ENCODE data around the gene TNFSF13. TPM values are rescaled to one million over a fixed set of nuclear protein-coding genes. Genes with fewer than 3 reads are reported as not detected.

The TNFSF13 gene
- polyA plus RNA-seq, 6 donors from 2014 or later = 32.2 to 43.1 (median 38.5) TPM

GRCh38 chr17:7573324-7574080, 15.0 kb downstream of the TNFSF13 start:
- Mint-ChIP-seq H3K27me3 (no peaks in the 10 kb centered on the region), H3K4me3 (peak overlapping the region; percentile 95 to 100 (median 98)), H3K36me3 (peaks cover 15 to 17% of the 10 kb centered on the region in 2 donors), H3K9me3 (peaks cover 0 to 1% (median 0%) of the 10 kb centered on the region in 7 donors), H3K4me1 (peaks cover 24 to 56% (median 41%) of the 10 kb centered on the region in 3 donors), H3K27ac (peak overlapping the region; percentile 99 to 100 (median 99))
- peak; percentile 88 for DNase-seq
- peak; percentile 44 to 47 for ATAC-seq (ENCODE audit: low read depth in 2 of 2)

GRCh38 chr17:7574176-7574953, 15.8 kb downstream of the TNFSF13 start:
- DNase-seq (no peak), ATAC-seq (ENCODE audit: low read depth in 2 of 2) (no peak)
- Mint-ChIP-seq H3K4me3 (peak overlapping the region; percentile 95 to 100 (median 98)), H3K27ac (peak overlapping the region; percentile 70 to 100 (median 99)), H3K27me3 (no peaks in the 10 kb centered on the region), H3K9me3 (peaks cover 0 to 1% (median 0%) of the 10 kb centered on the region in 7 donors), H3K4me1 (peaks cover 32 to 64% (median 50%) of the 10 kb centered on the region in 3 donors), H3K36me3 (peaks cover 15 to 17% of the 10 kb centered on the region in 2 donors)

DNA sequence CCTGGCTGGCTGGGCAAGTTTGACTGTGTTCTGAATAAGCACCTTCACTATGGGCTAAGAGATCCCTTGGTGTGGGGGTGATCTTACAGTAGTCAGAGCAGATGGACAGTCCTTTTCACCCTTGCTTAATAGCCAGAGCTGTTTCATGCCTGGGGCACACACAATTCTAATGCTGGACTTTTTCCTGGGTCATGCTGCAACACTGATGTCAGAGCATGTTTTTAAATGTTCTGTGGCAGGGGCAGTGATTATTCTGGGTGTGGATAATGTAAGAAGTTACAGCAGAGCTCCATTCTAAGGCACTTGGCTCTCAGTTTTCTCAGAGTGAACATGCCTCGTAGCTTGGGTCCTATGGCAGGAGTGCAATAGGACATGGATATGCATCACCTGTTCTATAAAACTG, 16.9 kb downstream of the TNFSF13 start:
- H3K4me1 Mint-ChIP-seq = peaks cover 43 to 74% (median 61%) of the 10 kb centered on the region in 3 donors
- H3K36me3 Mint-ChIP-seq = peaks cover 9 to 17% of the 10 kb centered on the region in 2 donors
- peak overlapping the region in 4 of 6 donors; percentile 56 to 99 (median 82) for H3K27ac Mint-ChIP-seq
- DNase-seq = no peak
- ATAC-seq (ENCODE audit: low read depth in 2 of 2) = no peak
- no peaks in the 10 kb centered on the region for H3K27me3 Mint-ChIP-seq
- peaks cover 0 to 1% (median 0%) of the 10 kb centered on the region in 7 donors for H3K9me3 Mint-ChIP-seq
- peak overlapping the region in 5 of 8 donors; percentile 9 to 99 (median 56) for H3K4me3 Mint-ChIP-seq

DNA sequence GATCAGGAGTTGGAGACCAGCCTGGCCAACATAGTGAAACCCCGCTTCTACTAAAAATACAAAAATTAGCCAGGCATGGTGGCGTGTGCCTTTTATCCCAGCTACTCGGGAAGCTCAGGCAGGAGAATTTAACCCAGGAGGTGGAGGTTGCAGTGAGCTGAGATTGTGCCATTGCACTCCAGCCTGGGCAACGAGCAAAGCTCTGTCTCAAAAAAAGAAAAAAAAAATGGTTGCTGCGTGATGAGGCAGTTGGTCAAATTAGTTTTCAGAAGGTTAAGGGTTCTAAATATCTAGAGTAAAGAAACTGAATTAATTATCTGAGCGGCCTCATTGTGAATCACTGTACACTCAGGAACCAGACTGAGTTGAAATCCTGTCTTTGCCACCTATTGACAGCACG, 17.4 kb downstream of the TNFSF13 start:
- no peak for ATAC-seq (ENCODE audit: low read depth in 2 of 2)
- H3K27ac Mint-ChIP-seq = peak overlapping the region in 4 of 6 donors; percentile 39 to 60 (median 57)
- peaks cover 7 to 17% of the 10 kb centered on the region in 2 donors for H3K36me3 Mint-ChIP-seq
- no peak for DNase-seq
- no peaks in the 10 kb centered on the region for H3K27me3 Mint-ChIP-seq
- peaks cover 0 to 1% (median 0%) of the 10 kb centered on the region in 7 donors for H3K9me3 Mint-ChIP-seq
- H3K4me1 Mint-ChIP-seq = peaks cover 45 to 79% (median 65%) of the 10 kb centered on the region in 3 donors
- peak overlapping the region in 3 of 8 donors; percentile 9 to 97 (median 35) for H3K4me3 Mint-ChIP-seq

DNA sequence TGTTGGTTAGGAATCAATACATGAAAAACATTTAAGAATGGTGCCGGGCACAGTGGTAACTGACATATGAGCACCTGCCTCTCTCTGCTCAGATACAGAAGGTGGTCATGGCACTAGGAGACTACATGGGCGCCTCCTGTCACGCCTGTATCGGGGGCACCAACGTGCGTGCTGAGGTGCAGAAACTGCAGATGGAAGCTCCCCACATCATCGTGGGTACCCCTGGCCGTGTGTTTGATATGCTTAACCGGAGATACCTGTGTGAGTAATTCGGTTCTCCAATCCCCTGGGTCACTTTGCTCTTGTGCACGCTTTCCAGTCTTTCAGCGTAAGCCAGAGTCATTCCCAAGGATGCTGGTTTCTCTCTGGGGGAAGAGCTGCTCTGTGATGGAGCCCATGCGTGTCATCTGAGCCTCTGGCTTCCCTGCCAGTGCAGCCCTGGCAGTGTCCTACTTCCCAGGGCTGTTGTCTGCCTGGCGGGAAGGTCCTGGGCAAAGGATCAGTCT, 17.9 kb downstream of the TNFSF13 start:
- ATAC-seq (ENCODE audit: low read depth in 2 of 2) = no peak
- no peak for DNase-seq
- Mint-ChIP-seq H3K4me1 (peaks cover 47 to 80% (median 65%) of the 10 kb centered on the region in 3 donors), H3K27me3 (no peaks in the 10 kb centered on the region), H3K9me3 (peaks cover 0 to 1% (median 0%) of the 10 kb centered on the region in 7 donors), H3K4me3 (peak overlapping the region in 3 of 8 donors; percentile 34 to 97 (median 72)), H3K36me3 (peaks cover 7 to 17% of the 10 kb centered on the region in 2 donors), H3K27ac (peak overlapping the region in 3 of 6 donors; percentile 57 to 92 (median 57))

GRCh38 chr17:7577327-7578199, 19.0 kb downstream of the TNFSF13 start:
- ATAC-seq (ENCODE audit: low read depth in 2 of 2) (no peak), DNase-seq (no peak)
- Mint-ChIP-seq H3K9me3 (peaks cover 0 to 1% (median 0%) of the 10 kb centered on the region in 7 donors), H3K4me3 (peak overlapping the region in 3 of 8 donors; percentile 19 to 97 (median 61)), H3K27me3 (no peaks in the 10 kb centered on the region), H3K36me3 (peaks cover 5 to 17% of the 10 kb centered on the region in 2 donors), H3K27ac (peak overlapping the region in 4 of 6 donors; percentile 69 to 92 (median 80)), H3K4me1 (peaks cover 45 to 82% (median 64%) of the 10 kb centered on the region in 3 donors)

DNA sequence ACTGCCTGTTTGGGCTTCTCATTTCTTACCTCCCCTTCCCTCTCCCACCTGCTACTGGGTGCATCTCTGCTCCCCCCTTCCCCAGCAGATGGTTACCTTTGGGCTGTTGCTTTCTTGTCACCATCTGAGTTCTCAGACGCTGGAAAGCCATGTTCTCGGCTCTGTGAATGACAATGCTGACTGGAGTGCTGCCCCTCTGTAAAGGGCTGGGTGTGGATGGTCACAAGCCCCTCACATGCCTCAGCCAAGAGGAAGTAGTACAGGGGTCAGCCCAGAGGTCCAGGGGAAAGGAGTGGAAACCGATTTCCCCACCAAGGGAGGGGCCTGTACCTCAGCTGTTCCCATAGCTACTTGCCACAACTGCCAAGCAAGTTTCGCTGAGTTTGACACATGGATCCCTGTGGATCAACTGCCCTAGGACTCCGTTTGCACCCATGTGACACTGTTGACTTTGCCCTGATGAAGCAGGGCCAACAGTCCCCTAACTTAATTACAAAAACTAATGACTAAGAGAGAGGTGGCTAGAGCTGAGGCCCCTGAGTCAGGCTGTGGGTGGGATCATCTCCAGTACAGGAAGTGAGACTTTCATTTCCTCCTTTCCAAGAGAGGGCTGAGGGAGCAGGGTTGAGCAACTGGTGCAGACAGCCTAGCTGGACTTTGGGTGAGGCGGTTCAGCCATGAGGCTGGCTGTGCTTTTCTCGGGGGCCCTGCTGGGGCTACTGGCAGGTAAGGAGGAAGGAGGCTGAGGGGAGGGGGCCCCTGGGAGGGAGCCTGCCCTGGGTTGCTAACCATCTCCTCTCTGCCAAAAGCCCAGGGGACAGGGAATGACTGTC, 20.7 kb downstream of the TNFSF13 start, which contains the start of gene CD68:
CD68 (plus strand) TSS at position 638 of the 833 bp plus-strand sequence; CDS start at position 678, 40 bp downstream.
- H3K4me3 Mint-ChIP-seq = peak within 1 kb of the TSS; percentile 56 to 97 (median 81)
- H3K9me3 Mint-ChIP-seq = no peaks in the 10 kb centered on the region
- H3K27me3 Mint-ChIP-seq = no peaks in the 10 kb centered on the region
- peak; percentile 63 for ATAC-seq (ENCODE audit: low read depth in 2 of 2)
- peak; percentile 79 for DNase-seq
- peak within 1 kb of the TSS; percentile 83 to 96 (median 93) for H3K27ac Mint-ChIP-seq
- peaks cover 7 to 17% of the 10 kb centered on the region in 2 donors for H3K36me3 Mint-ChIP-seq
- H3K4me1 Mint-ChIP-seq = peaks cover 44 to 90% (median 58%) of the 10 kb centered on the region in 3 donors

- H3K4me3 Mint-ChIP-seq = peak overlapping the region; percentile 36 to 97 (median 75)
- H3K4me1 Mint-ChIP-seq = peaks cover 49 to 90% (median 61%) of the 10 kb centered on the region in 3 donors
- H3K36me3 Mint-ChIP-seq = peaks cover 8 to 17% of the 10 kb centered on the region in 2 donors
- H3K27ac Mint-ChIP-seq = peak overlapping the region in 5 of 6 donors; percentile 41 to 96 (median 92)
- H3K27me3 Mint-ChIP-seq = no peaks in the 10 kb centered on the region
- no peaks in the 10 kb centered on the region for H3K9me3 Mint-ChIP-seq
- ATAC-seq (ENCODE audit: low read depth in 2 of 2) (no peak), DNase-seq (no peak)
Observed at GRCh38 chr17:7579834-7580603, 21.5 kb downstream of the TNFSF13 start.

DNA sequence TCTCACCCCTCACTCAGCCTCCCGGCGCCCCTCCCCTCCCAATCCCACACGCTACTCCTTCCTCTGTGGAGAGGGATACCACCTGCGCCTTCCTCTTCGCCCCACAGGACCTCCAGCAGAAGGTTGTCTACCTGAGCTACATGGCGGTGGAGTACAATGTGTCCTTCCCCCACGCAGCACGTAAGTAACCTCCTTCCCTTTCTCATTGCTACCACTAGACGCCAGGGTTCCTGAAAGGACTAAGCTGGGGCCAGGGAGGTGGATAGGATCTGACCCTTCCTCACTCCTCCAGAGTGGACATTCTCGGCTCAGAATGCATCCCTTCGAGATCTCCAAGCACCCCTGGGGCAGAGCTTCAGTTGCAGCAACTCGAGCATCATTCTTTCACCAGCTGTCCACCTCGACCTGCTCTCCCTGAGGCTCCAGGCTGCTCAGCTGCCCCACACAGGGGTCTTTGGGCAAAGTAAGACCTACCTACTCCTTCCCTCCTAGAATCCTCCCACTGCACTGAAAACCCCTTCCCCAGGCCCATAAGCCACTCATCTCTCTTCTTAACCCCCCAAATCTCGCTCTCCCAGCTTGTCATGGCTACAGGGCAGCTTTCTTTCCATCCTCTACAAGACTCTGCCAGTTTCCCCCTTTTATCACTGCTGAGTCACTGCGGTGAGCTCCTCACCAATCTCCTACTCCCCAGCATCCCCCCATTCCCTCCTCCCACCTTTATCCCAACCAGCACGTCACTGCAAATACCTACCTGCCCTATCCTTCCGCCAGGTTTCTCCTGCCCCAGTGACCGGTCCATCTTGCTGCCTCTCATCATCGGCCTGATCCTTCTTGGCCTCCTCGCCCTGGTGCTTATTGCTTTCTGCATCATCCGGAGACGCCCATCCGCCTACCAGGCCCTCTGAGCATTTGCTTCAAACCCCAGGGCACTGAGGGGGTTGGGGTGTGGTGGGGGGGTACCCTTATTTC, 22.3 kb downstream of the TNFSF13 start:
- DNase-seq (no peak), ATAC-seq (ENCODE audit: low read depth in 2 of 2) (no peak)
- peaks cover 51 to 90% (median 61%) of the 10 kb centered on the region in 3 donors for H3K4me1 Mint-ChIP-seq
- H3K36me3 Mint-ChIP-seq = peaks cover 8 to 17% of the 10 kb centered on the region in 2 donors
- peak overlapping the region; percentile 47 to 96 (median 92) for H3K27ac Mint-ChIP-seq
- H3K9me3 Mint-ChIP-seq = no peaks in the 10 kb centered on the region
- H3K4me3 Mint-ChIP-seq = peak overlapping the region; percentile 41 to 97 (median 70)
- no peaks in the 10 kb centered on the region for H3K27me3 Mint-ChIP-seq

All from naive B cell (primary cell).